BJ (cell line): Measurements from ENCODE around the gene ERP44. TPM values are rescaled to one million over a fixed set of nuclear protein-coding genes. Genes with fewer than 3 reads are reported as not detected.

Experiments used
- CTCF ChIA-PET: fragments of 350-600 bp; formaldehyde crosslinking; extraction: SDS; loops from one replicate; lab custom pipeline; 2021; ENCODE audit warnings: antibody characterized with exemption, inconsistent platforms; lab: Yijun Ruan, JAX
- POLR2A ChIA-PET: fragments of 300-600 bp; sonication (Branson Sonifier 250); formaldehyde crosslinking; extraction: SDS; loops from one replicate; lab custom pipeline; 2021; ENCODE audit warnings: antibody characterized with exemption; lab: Charles Lee
- DNase-seq: peaks from one replicate; pipeline ENCODE4 v3.0.0-alpha.2; 2011; ENCODE audit warnings: low read depth
- H3K27me3 ChIP-seq: 2 replicates; pipeline ENCODE4 v1.6.0; 2011; ENCODE audit warnings: low read length; ENCODE audit not compliant: control insufficient read depth, insufficient read depth
- H3K36me3 ChIP-seq: 2 replicates; pipeline ENCODE4 v1.5.1; 2011; ENCODE audit warnings: low read length; ENCODE audit not compliant: control insufficient read depth, insufficient read depth
- H3K4me3 ChIP-seq: 2 replicates; pipeline ENCODE4 v1.5.1; 2011; ENCODE audit warnings: low read depth, mild to moderate bottlenecking, control low read depth, low read length
- CTCF ChIP-seq: IDR thresholded peaks from 2 replicates; pipeline ENCODE4 v1.5.1; 2011; ENCODE audit warnings: low read depth, mild to moderate bottlenecking, control low read depth, inconsistent platforms, low read length, moderate library complexity; ENCODE audit not compliant: insufficient read depth
- polyA plus RNA-seq: library from polyadenylated mRNA; depleted of rRNA; stranded (reverse); fragments of >200 nt; gene quantifications from 2 replicates; pipeline ENCODE4 v1.2.3, GENCODE V29; 2011

The ERP44 gene
- polyA plus RNA-seq, 1 experiment: 9.8 TPM

- Histone ChIP-seq H3K4me3 (no peak overlapping the region), H3K36me3 (no peaks in the 10 kb centered on the region), H3K27me3 (no peaks in the 10 kb centered on the region; the same call in 1 of the 2 replicates)
- no peak for TF ChIP-seq CTCF
- ChIA-PET CTCF (no interaction called here), POLR2A (no interaction called here)
- DNase-seq: no peak
Measured at GRCh38 chr9:100092066-100092465, 6.7 kb downstream of the ERP44 start.

GRCh38 chr9:100091650-100092049, 7.2 kb downstream of the ERP44 start:
- H3K4me3 ChIP-seq: no peak overlapping the region
- POLR2A ChIA-PET: no interaction called here
- CTCF ChIA-PET: no interaction called here

GRCh38 chr9:100090880-100091279, 7.9 kb downstream of the ERP44 start:
- TF ChIP-seq CTCF: no peak
- no peaks in the 10 kb centered on the region; the same call in 1 of the 2 replicates for H3K27me3 ChIP-seq
- no peak for DNase-seq
- ChIA-PET CTCF (interaction anchor here (0.6 to 1.5 kb wide), 2 partner anchors 16 to 235 kb away, joined by 3 to 7 read pairs; no protein-coding TSS in a partner anchor), POLR2A (no interaction called here)
- no peaks in the 10 kb centered on the region for H3K36me3 ChIP-seq
- H3K4me3 ChIP-seq: no peak overlapping the region

More at GRCh38 chr9:100091650-100092049, 7.2 kb downstream of the ERP44 start:
- Histone ChIP-seq H3K27me3 (no peaks in the 10 kb centered on the region; the same call in 1 of the 2 replicates), H3K36me3 (no peaks in the 10 kb centered on the region)
- no peak for DNase-seq
- no peak for TF ChIP-seq CTCF

- POLR2A ChIA-PET: no interaction called here
- Histone ChIP-seq H3K4me3 (no peak overlapping the region), H3K27me3 (no peaks in the 10 kb centered on the region; the same call in 1 of the 2 replicates), H3K36me3 (no peaks in the 10 kb centered on the region)
- CTCF ChIA-PET: no interaction called here
- DNase-seq: no peak
- TF ChIP-seq CTCF: no peak
Measured at GRCh38 chr9:100088202-100088601, 10.6 kb downstream of the ERP44 start.

GRCh38 chr9:100087218-100087617, 11.6 kb downstream of the ERP44 start:
- POLR2A ChIA-PET: interaction anchor here (0.6 kb wide), 1 partner anchor 1314 kb away, joined by 3 read pairs; no protein-coding TSS in a partner anchor
- H3K36me3 ChIP-seq: no peaks in the 10 kb centered on the region
- no peak for DNase-seq
- H3K27me3 ChIP-seq: no peaks in the 10 kb centered on the region; the same call in 1 of the 2 replicates
- TF ChIP-seq CTCF: no peak
- CTCF ChIA-PET: interaction anchor here (0.7 kb wide), 1 partner anchor 146 kb away, joined by 3 read pairs; no protein-coding TSS in a partner anchor
- H3K4me3 ChIP-seq: no peak overlapping the region
